SK-N-SH treated with all-trans-retinoic acid at 6 μM for 48 hours (cell line): Measurements from ENCODE around the gene TMEM79.
A peak's percentile ranks its signal among the peaks of the same experiment; 100 is the strongest.

ENCODE experiments used
- ATAC-seq: fragments of 200-7000 bp; cut with Tn5 transposase; 3 replicates; pipeline ENCODE4 v1.9.1; 2020; ENCODE audit warnings: mild to moderate bottlenecking, moderate library complexity
- ARNTL ChIP-seq: fragments of 450-650 bp; formaldehyde crosslinking; IDR thresholded peaks from 2 replicates; pipeline ENCODE4 v1.5.0; 2020; ENCODE audit warnings: low read depth, mild to moderate bottlenecking, moderate library complexity, borderline replicate concordance
- BACH2 ChIP-seq: fragments of 250-450 bp; sonication (Bioruptor Pico); IDR thresholded peaks from 2 replicates; pipeline ENCODE4 v1.9.0; 2021; ENCODE audit warnings: mild to moderate bottlenecking, borderline replicate concordance
- CSDC2 ChIP-seq: fragments of 250-450 bp; sonication (Bioruptor Pico); IDR thresholded peaks from 2 replicates; pipeline ENCODE4 v1.5.0; 2020; ENCODE audit warnings: mild to moderate bottlenecking, moderate library complexity
- ESRRG ChIP-seq: fragments of 250-450 bp; sonication (Bioruptor Pico); IDR thresholded peaks from 2 replicates; pipeline ENCODE4 v1.6.1; 2021; ENCODE audit warnings: mild to moderate bottlenecking
- GLIS3 ChIP-seq: fragments of 250-450 bp; sonication (Bioruptor Pico); IDR thresholded peaks from 2 replicates; pipeline ENCODE4 v1.5.0; 2020; ENCODE audit warnings: mild to moderate bottlenecking, moderate library complexity
- ISL1 ChIP-seq: fragments of 250-450 bp; sonication (Bioruptor Pico); IDR thresholded peaks from 2 replicates; pipeline ENCODE4 v2.1.2; 2022; ENCODE audit warnings: mild to moderate bottlenecking, moderate library complexity
- OSR1 ChIP-seq: fragments of 250-450 bp; sonication (Bioruptor Pico); IDR thresholded peaks from 2 replicates; pipeline ENCODE4 v1.8.0; 2022; ENCODE audit warnings: moderate library complexity, mild to moderate bottlenecking, inconsistent platforms
- PATZ1 ChIP-seq: fragments of 250-450 bp; sonication (Bioruptor Pico); IDR thresholded peaks from 2 replicates; pipeline ENCODE4 v1.8.0; 2020; ENCODE audit warnings: mild to moderate bottlenecking, moderate library complexity, borderline replicate concordance
- RARB ChIP-seq: fragments of 250-450 bp; sonication (Bioruptor Pico); IDR thresholded peaks from 2 replicates; pipeline ENCODE4 v1.8.0; 2021; ENCODE audit warnings: mild to moderate bottlenecking, moderate library complexity
- SNAI2 ChIP-seq: fragments of 250-450 bp; sonication (Bioruptor Pico); IDR thresholded peaks from 2 replicates; pipeline ENCODE4 v1.5.0; 2020; ENCODE audit warnings: mild to moderate bottlenecking, moderate library complexity
- TCF4 ChIP-seq: fragments of 250-450 bp; sonication (Bioruptor Pico); IDR thresholded peaks from 2 replicates; pipeline ENCODE4 v1.8.0; 2021; ENCODE audit warnings: mild to moderate bottlenecking, moderate library complexity, borderline replicate concordance
- TOX ChIP-seq: fragments of 250-450 bp; sonication (Bioruptor Pico); IDR thresholded peaks from 2 replicates; pipeline ENCODE4 v1.8.0; 2021; ENCODE audit warnings: mild to moderate bottlenecking, moderate library complexity, borderline replicate concordance
- TSHZ2 ChIP-seq: fragments of 250-450 bp; sonication (Bioruptor Pico); IDR thresholded peaks from 2 replicates; pipeline ENCODE4 v1.5.0; 2020; ENCODE audit warnings: mild to moderate bottlenecking, moderate library complexity
- ZC3H10 ChIP-seq: fragments of 250-450 bp; sonication (Bioruptor Pico); IDR thresholded peaks from 2 replicates; pipeline ENCODE4 v1.5.1; 2021; ENCODE audit warnings: mild to moderate bottlenecking, moderate library complexity
- ZFP3 ChIP-seq: fragments of 250-450 bp; sonication (Bioruptor Pico); IDR thresholded peaks from 2 replicates; pipeline ENCODE4 v1.5.0; 2020; ENCODE audit warnings: mild to moderate bottlenecking, moderate library complexity
- ZFP30 ChIP-seq: fragments of 450-650 bp; formaldehyde crosslinking; IDR thresholded peaks from 2 replicates; pipeline ENCODE4 v1.5.0; 2022; ENCODE audit warnings: mild to moderate bottlenecking, moderate library complexity
- ZNF565 ChIP-seq: fragments of 450-650 bp; formaldehyde crosslinking; conservative IDR thresholded peaks from 2 replicates; pipeline ENCODE4 v1.5.0; 2020; ENCODE audit warnings: low read depth, mild to moderate bottlenecking, moderate library complexity
- ZNF70 ChIP-seq: fragments of 450-650 bp; formaldehyde crosslinking; IDR thresholded peaks from 2 replicates; pipeline ENCODE4 v1.5.0; 2020; ENCODE audit warnings: mild to moderate bottlenecking, moderate library complexity
- ZNF8 ChIP-seq: fragments of 450-650 bp; formaldehyde crosslinking; IDR thresholded peaks from 2 replicates; pipeline ENCODE4 v1.5.0; 2020; ENCODE audit warnings: mild to moderate bottlenecking, moderate library complexity
- TF ChIP-seq, protein P1 (sequence below): fragments of 250-450 bp; sonication (Bioruptor Pico); IDR thresholded peaks from 2 replicates; pipeline ENCODE4 v1.8.0; 2021; ENCODE audit warnings: low read depth, mild to moderate bottlenecking, moderate library complexity, borderline replicate concordance
- TF ChIP-seq, protein P2 (sequence below): fragments of 250-450 bp; sonication (Bioruptor Pico); IDR thresholded peaks from 2 replicates; pipeline ENCODE4 v1.5.1; 2020; ENCODE audit warnings: low read depth, mild to moderate bottlenecking, moderate library complexity

The TMEM79 gene

DNA sequence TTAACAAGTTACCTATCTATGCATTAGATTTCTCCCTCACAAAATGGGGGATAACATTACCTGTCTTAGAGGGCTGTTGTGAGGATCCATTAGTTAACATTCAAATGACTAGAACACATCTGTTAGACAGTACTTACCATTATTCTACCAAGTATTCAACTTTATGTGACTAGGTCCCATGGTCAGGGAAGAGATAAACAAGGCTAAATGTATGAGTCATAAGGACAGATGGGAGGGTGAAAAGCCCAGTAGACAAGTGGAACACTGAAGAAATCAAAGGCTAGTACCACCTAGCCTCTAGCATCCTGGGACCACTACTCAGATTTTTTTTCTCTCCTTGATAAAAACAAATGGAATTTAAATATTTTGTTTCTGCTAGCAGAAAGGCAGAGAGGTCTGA is 24.0 kb downstream of the TMEM79 start:
- TF ChIP-seq ESRRG (CRISPR knock-in tag): no peak
- TF ChIP-seq ARNTL (CRISPR knock-in tag): no peak
- no peak for TF ChIP-seq CSDC2
- no peak for TF ChIP-seq ZNF565 (CRISPR knock-in tag)
- no peak for TF ChIP-seq GLIS3
- no peak for TF ChIP-seq SNAI2 (CRISPR knock-in tag)
- TF ChIP-seq TSHZ2 (CRISPR knock-in tag): no peak
- no peak for TF ChIP-seq TCF4 (CRISPR knock-in tag)
- TF ChIP-seq, protein P1, sequence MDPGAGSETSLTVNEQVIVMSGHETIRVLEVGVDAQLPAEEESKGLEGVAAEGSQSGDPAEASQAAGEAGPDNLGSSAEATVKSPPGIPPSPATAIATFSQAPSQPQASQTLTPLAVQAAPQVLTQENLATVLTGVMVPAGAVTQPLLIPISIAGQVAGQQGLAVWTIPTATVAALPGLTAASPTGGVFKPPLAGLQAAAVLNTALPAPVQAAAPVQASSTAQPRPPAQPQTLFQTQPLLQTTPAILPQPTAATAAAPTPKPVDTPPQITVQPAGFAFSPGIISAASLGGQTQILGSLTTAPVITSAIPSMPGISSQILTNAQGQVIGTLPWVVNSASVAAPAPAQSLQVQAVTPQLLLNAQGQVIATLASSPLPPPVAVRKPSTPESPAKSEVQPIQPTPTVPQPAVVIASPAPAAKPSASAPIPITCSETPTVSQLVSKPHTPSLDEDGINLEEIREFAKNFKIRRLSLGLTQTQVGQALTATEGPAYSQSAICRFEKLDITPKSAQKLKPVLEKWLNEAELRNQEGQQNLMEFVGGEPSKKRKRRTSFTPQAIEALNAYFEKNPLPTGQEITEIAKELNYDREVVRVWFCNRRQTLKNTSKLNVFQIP (CRISPR knock-in tag): no peak
- TF ChIP-seq, all 23 proteins: peak for 0

DNA sequence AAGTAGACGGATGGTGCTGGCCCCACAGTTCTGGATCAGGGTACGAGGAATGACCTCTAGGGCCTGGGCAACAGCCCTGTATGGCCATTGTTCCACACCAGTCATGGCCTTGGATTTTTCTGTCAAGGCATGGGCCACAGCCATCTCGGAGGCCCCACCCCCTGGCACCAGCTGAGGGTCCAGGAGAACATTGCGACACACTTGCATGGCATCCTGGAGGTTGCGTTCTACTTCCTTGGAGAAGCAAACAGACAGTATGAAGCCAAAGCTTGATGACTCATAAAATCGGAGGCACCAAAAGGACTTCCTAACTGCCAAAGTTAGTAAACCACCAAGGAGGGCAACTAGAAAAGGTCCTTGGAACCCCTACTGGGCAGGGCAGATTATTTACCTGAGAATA is 26.8 kb downstream of the TMEM79 start:
- ATAC-seq: no peak
- no peak for TF ChIP-seq ZC3H10 (CRISPR knock-in tag)
- TF ChIP-seq PATZ1: no peak
- TF ChIP-seq, protein P2, sequence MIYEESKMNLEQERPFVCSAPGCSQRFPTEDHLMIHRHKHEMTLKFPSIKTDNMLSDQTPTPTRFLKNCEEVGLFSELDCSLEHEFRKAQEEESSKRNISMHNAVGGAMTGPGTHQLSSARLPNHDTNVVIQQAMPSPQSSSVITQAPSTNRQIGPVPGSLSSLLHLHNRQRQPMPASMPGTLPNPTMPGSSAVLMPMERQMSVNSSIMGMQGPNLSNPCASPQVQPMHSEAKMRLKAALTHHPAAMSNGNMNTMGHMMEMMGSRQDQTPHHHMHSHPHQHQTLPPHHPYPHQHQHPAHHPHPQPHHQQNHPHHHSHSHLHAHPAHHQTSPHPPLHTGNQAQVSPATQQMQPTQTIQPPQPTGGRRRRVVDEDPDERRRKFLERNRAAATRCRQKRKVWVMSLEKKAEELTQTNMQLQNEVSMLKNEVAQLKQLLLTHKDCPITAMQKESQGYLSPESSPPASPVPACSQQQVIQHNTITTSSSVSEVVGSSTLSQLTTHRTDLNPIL (CRISPR knock-in tag): no peak
- TF ChIP-seq, protein P1 (CRISPR knock-in tag): no peak
- TF ChIP-seq ARNTL (CRISPR knock-in tag): no peak
- TF ChIP-seq ZFP3 (CRISPR knock-in tag): no peak
- no peak for TF ChIP-seq ZNF565 (CRISPR knock-in tag)
- TF ChIP-seq ZNF8 (CRISPR knock-in tag): no peak
- no peak for TF ChIP-seq CSDC2
- no peak for TF ChIP-seq SNAI2 (CRISPR knock-in tag)
- TF ChIP-seq OSR1 (CRISPR knock-in tag): no peak
- no peak for TF ChIP-seq ISL1 (CRISPR knock-in tag)
- TF ChIP-seq BACH2: no peak
- TF ChIP-seq TOX (CRISPR knock-in tag): no peak
- no peak for TF ChIP-seq TCF4 (CRISPR knock-in tag)
- no peak for TF ChIP-seq RARB (CRISPR knock-in tag)
- no peak for TF ChIP-seq ESRRG (CRISPR knock-in tag)
- TF ChIP-seq ZFP30: no peak
- no peak for TF ChIP-seq TSHZ2 (CRISPR knock-in tag)
- no peak for TF ChIP-seq ZNF70 (CRISPR knock-in tag)

More for the DNA sequence above, 24.0 kb downstream of the TMEM79 start:
- ATAC-seq: peak; percentile 28; the same call in 2 of the 3 replicates
